GM19023 (cell line): ENCODE measurements around the gene RFX2.

Experiments used
- ATAC-seq: cut with Tn5 transposase; IDR thresholded peaks from one replicate; pipeline ENCODE4 v1.9.1; 2021; ENCODE audit warnings: mild to moderate bottlenecking, moderate library complexity; ENCODE audit not compliant: unreplicated experiment

Gene RFX2

DNA sequence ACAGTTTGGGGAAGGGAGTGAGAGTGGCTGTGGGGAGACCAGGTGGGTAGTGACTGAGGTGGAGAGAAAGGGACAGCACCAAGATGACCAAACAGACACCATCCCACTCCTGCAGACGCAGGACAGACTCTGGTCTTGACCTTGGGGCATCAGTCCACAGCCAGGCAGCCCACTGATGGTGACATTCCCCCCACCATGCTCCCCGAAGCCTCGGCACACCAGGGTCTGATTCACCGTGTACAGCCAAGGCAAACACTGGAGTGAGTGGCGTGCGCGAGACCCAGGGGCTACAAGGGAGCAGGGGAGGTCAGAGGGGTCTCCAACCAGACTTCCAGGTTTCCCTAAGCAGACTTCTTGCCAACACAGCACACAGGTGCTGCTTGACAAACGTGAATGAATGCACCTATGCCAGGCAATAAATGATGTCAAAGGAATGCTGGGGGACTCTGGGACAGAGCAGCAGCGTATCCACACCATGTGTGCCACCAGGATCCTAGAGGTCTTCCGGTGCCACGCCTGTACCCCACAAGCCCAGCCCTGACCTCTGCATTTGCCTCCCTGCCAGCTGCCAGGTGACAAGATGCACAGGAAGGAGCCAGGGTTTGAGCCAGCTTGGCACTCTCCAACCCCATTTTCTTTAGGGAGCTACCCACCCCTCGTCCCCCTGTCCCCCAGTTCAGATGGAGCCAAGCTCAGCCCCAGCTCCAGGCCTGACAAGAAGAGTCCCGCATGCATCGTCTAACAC lies 150.9 kb downstream of the RFX2 start:
- ATAC-seq = no peak

DNA sequence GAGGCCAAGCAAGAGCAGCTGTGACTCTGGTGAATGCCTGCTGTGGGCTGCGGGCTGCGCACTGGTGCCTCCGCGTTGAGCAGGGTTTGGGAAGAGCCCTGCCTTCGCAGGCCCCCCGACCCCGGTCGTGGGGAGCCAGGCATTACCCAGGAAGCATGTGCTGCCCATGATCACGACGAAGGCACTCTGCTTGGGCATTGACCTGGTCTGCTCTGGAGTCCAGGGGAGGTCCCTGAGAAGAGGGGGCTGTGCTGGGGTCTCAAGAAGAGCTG lies 151.5 kb downstream of the RFX2 start:
- no peak for ATAC-seq

DNA sequence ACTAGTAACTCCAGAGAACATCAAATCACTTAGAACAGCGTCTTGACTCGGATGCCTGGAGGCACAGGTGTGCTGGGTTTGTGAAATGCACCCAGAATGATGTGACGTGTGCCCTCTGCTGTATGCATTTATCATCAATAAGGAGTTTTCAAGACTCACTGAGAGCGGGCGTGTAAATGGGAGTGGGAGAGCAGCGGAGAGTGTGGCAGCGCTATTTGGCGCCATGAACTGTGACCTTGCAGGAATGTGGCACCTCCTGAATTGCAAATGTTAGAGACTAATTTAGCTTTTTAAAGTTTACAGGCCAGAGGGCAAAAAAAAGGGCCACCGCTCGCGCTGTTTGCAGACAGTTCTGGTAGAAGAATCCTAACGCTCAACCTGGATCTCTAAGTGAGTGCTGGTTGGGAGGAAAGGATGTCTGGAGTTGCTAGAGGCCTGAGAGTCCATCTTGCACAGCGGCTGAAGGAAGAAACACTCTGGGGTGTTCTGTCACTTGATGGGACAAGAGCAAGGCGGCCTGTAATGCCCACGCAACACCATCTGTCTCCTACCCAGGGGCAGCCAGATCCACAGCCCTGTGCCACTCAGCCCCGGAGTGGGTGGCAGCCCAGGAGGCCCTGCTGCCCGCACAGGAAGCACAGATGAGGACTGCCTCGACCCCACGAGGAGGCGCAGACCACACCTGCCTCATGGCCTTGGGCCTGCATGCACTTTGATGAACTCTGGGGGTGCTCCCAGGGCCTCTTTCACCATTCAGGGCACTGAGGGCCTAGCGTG lies 152.0 kb downstream of the RFX2 start:
- no peak for ATAC-seq

DNA sequence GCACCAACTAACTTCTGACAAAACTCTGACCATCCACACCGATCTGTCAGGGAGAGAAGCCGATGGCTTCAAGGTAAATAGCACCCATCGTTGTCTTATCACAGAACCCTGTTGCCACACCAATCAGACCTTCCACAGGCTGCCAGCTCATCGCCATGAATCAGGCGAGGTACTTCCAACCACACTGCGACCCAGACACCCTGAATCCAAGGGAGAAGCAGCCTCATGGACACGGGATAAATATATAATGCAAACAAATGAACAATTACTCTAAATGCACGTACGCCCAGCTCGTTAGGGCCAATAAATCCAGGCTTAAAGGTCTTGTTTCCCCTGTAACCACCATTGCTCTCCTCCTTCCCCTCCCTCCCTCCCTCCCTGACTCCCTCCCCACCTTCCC lies 153.1 kb downstream of the RFX2 start:
- ATAC-seq = no peak

DNA sequence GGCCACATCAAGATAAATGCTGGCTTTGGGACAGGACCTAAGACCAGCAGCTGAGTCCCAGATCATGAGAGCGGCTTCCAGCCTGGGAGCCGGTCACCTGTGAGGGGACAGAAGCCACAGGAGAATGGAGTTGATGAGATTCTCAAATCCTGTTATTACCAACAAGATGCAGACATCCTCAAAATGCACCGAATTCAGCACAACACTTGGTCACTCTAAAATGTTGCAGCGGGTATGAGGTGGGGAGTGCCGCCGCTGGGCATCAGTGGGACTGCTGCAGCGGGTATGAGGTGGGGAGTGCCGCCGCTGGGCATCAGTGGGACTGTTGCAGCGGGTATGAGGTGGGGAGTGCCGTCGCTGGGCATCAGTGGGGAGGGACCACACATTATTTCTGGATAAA lies 153.6 kb downstream of the RFX2 start:
- no peak for ATAC-seq

DNA sequence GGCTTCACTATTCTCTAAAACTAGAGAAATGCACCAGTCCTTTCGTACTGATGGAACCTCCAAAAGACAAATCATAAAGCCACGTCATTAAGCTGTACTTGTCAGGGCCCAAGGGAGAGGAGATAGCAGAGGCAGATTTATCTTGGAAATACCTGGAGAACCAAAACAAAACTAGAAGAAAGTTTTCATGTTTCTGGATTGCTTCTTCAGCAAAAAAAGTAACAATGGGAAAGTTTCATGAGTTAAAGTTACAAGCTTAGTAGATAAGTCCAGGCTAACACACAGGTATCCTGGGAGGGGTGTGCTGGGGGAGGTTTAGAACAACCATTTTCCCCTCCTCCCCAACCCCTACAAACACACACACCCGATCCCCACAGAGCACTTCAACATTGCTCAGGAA lies 154.0 kb downstream of the RFX2 start:
- no peak for ATAC-seq

DNA sequence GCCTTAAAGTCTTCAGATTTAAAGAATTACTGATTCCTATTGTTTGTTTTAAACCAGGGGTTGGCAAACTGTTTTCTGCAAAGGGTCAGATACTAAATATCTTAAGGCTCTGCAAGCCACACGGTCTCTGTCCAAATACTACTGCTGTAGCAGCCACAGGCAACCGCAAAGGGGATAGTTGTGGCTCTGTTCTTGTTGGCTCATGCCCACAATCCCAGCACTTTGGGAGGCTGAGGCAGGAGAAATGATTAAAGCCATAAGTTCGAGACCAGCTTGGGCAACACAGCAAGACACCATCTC lies 154.7 kb downstream of the RFX2 start:
- ATAC-seq = no peak

DNA sequence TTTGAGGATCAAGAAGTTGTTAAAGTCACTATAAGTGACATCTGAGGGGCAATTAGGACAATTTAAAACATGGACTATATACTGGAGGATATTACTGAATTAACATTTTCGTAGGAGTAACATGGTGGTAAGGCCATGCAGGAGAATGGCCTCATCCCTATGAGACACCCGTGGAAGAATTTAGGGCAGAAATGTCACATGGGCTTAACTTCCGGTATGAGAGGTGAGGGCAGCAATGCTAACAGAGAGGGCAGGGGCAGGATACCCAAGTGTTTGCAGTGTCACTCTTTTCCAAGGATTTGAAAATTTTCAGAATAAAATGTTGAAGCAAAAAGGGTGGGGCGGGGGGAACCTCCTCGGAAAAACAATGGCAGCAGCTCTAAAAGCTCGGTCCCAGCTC lies 156.0 kb downstream of the RFX2 start:
- ATAC-seq = no peak

DNA sequence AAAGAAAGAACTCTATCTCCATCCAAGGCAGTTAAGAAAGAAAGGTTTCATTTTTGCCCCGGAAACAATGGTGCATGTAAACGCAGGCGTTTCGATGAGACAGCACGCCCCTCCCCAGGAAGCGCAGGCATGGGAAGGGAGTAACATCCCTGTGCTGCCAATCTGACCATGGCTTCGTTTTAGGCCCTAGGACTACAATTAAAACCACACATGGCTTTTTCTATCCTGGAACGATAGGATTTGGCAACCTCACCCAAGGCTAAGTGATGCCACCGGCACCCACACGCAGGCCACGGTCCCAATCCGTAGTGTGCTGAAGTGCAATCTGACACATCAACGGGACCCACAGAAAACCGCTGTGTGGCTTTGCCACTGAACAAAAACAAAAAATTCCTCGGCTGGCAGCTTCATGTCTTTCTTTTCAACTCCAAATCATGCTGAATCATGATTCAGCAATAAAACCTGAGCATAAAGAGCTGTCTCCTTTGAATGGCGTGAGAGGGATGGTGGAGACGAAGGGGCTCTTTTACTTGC lies 156.6 kb downstream of the RFX2 start:
- ATAC-seq = no peak

DNA sequence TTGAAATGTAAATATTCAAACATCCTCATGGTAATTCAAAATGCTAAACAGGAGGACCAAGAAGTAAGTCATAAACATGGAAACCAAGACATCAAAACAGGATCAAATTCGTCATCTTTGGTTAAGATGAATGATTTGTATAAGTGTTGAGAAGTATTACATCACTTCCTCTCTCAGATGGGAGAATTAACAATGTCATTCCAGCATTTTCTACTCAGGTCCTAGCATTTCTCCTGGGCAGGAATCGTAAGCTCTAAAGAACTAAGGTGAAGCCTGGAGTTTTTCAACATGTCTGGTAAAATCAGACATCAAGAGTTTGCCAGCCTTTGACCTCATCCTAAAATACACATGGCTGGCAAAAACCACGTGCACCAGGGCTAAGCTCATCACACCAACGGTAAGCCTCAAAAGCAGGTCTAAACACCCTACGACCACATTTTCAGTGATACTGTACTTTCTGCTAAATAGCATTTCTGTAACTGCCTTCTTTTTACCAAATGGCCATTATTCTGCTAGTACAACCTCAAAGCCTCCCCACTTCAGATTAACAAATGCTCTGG lies 157.2 kb downstream of the RFX2 start:
- no peak for ATAC-seq

DNA sequence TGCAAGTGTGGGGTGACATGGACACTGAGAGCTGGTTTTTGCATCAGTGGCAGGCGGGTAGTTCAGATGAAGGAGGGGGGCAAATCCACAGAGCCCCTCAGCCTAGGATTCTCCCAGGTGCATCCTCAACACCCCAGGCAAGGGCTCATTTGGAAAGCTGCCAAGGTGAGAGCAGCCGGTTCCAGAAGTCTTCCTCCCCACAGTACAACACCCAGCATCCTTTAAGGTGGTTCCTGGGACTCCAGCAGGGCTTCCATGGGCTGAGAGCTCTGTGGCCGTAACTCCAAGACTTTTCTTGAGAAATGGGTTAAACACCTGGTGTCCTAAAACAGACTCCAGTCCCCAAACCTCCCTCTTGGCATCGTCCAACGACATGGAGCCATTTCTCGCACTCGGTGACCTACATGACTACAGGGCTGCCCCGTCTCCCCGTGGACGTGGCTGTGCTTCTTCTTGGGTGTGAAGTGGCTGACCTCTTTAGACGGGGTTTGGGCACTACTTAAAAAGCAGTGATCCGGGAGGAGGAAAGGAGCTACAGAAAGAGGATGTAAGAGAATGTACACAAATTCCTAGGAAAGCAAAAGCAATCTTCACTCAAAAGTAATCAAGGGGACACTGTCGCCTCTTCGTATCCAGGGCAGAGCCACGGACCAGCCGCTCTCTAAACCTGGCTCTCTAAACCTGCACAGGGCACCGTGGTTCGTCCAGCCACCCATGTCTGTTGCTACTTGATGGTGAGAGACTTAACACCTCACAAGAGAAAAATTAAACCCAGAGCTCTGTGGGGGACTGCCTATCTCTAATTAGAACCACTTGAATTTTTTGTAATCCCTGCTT lies 157.9 kb downstream of the RFX2 start:
- no peak for ATAC-seq

DNA sequence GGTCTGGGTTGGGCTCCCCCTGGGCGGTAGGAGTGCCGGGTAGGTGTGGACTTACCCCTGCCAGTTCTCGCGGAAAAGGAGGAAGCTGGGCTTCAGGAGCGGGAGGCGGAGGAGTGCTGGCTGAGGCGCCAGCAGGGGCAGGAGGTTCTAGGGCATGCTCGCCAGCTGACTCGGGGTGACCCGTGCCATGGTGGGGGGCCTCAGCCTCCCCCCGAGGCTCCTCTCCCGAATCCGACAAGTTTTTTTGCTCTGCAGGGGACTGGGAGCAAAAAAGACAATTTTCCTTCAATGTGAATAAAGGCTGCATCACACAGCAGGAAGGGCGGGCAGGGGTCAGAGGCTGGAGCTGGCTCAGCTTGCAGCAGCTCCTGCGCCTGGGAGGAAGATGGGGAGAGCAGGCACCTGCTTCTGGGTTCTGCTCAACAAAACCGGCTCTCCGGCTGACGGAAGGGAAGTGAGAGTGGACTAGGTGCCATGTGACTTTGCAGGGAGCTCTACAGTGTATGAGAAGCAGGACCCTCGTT lies 158.9 kb downstream of the RFX2 start:
- ATAC-seq = no peak

DNA sequence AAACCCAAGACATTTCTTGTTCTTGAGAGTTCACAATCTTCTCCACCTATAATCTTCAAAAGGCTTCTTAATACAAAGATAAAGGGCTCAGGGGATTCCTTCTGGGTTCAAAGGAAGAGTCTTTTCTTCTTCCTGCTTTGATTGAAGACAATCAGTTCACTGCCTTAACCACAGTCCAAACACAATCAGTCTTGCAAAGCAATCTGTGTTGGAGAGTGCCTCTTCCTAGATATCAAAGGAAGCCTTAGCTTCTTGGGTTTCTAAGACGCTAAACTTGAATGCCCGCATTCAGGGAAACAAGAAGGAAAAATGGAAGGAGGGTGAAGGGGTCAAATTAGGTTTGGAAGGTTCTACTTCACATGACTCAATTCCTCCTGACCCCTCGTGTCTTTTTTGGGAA lies 159.6 kb downstream of the RFX2 start:
- no peak for ATAC-seq

DNA sequence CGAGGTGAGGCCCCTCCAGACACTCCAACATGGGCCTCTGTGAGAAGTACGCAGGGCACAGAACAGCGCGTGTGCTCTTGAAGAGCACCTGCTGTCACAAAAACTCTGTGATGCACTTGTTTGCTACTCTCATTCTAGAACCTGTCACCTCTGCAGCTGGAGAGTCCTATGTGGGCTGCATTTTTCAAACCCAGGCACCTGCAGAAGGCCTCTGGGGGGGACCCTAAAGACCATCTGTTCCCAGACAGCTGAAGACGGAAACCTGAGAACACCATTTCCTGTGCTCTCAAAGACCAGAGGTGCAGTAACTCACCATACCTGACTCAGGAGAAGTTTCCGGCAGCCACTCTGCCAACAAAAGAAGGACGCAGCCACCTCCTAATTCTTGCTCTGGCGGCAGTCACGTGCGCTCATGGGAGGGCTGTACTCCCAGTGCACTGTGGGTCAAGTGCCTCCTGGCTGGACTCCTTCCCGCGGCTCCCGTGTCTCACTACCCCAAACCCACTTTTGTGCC lies 160.5 kb downstream of the RFX2 start:
- ATAC-seq = no peak

DNA sequence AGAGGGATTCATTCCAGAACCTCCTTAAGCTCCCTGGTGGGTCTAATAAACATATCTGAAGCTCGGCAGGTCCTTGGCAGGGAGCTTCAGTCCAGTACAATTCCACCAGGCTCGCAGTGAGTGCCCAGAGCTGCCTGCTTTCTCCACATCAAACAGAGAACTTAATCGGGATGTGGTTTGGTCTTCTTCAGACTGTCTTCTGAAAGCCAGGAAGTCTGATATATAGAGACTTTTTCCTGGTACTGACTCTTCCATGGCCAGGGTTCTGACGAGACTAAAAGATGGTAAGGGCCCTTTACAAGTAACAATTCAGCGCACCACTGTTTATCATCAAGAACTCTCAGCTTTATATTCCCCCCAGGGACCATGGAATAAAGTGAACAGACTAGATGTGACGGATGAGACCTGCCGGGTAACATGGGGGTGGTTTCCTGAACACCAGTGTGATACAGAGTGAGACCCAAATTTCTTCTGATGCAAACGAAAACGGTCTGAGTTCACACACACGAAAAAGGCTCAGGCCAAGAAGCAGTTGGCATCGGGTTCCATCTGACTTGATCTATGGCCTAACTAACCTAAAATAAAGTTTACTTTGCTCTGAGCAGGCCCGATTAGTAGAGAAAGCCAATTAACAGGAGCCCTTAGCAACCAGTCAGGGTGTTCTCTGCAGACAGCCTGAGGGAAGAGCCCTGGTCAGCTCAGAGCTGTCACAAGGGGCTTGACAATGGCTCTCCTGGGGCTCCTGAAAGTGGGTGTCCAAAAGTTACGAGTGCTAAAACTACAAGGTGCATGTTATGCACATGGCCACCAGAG lies 161.3 kb downstream of the RFX2 start:
- ATAC-seq = no peak

DNA sequence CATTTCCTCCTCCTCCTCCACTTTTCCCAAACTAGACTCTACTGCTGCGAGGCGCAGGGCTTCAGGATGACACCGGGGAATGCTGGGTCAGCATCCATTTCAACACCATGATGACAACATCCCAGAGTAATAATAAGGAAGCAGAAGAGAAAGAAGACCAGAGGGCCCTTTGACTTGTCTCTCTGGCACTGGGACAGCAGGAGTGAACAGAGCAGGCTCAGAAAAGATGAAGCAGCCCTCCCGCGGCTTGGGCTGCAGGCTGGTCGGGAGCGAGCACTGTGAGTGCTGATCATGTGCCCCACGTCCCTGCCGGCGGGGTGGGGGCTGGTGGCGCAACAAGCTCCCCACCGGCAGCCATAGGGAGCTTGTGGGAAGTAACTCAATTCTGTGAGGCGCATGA lies 162.9 kb downstream of the RFX2 start:
- ATAC-seq = no peak

DNA sequence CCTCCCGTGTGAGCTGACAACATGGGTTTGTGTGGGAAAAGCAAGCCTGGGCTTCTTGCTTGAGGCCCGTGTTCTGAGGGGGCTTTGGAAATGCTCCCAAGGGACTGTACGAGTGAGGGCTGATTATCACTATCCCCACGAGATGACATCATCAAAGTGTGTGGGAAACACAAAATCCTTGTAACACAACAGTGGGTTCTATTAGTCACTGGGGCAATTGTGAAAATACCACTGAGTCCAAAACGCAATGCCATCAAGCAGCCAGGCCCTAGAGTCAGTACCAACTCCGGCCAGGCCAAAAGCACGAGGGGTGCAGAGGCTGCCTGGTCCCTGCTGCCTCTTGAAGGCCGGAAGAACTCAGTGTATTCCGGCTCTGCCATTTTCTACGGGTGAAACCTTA lies 166.7 kb downstream of the RFX2 start:
- no peak for ATAC-seq
